ENCODE data around the gene TNFRSF1B.

DNA sequence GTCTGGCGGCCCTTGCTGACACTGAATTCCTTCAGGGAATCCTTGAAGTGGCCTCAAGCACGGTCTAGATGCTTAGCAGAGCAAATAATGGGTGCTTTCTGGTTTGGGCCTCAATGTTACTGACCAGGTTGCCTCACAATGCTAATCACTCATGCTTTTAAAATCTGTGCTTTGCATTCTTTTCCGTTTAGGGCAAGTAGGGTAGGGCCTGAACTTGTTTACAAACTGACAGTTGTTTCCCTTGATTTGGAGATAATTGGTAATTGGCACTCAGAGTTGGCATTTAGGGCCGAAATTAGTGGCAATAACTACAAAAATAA lies 64.4 kb downstream of the TNFRSF1B start:
- TF ChIP-seq POLR2A (IDR thresholded peaks at IDR 0.05; ENCODE audit: low read length) (no peak), GATA1 (IDR thresholded peaks at IDR 0.05; ENCODE audit: low read depth, low read length) (no peak)

Data from erythroblast (primary cell).